HG03064 (cell line): Measurements from ENCODE around the gene PIGQ.

ENCODE experiments used
- ATAC-seq: cut with Tn5 transposase; IDR thresholded peaks from one replicate; pipeline ENCODE4 v1.9.1; 2021; ENCODE audit warnings: low read depth; ENCODE audit not compliant: unreplicated experiment

The PIGQ gene

DNA sequence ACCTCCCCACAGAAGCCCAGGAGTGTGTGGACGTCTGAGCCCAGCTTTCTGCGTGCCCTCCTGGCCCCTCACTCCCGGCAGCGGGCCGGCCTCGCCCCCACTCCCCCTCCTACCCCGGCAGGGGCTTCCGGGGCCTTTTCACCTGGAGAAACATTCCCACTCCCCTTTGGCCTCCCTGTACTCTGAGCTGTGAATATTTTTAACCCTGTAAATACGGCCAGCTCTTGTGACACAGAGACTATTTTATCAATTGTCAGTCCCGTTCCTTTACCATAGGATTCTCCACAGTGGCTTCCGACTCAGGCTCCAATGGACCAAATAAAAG, 15.5 kb upstream of the PIGQ start:
- no peak for ATAC-seq

DNA sequence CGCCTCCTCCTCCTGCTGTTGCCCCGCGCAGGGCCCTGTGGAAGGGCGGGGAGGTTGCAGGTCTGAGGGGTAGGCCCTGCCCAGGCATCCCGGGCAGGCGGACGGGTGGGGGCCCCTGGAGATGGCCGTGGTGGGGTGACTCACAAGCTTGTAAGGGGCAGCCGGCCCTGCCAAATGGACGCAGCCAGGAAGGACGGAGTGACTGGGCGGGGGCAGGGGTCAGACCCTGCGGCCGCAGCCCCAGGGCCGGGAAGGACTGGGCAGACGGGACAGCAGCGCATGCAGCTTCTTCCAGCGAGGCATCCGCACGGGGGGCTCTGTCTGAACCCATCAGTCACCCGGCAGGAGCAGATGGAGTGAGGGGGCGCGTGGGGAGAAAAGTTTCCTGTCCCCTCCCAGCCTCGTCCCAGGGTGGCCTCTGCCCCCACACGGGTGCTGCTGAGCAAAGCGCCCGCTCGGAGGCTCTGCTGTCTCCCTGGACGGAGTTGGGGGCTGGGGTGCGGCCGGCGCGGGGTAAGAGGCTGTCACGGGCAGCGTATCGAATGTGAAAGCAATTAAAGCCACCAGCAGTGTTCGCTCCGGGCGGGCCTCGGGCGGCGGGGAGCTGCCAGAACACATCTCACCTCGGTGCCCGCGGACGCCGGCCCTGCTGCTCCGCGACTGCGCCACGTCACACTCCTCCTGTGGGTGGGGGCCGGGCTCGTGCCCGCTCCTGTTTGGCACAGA, 15.0 kb upstream of the PIGQ start:
- no peak for ATAC-seq

DNA sequence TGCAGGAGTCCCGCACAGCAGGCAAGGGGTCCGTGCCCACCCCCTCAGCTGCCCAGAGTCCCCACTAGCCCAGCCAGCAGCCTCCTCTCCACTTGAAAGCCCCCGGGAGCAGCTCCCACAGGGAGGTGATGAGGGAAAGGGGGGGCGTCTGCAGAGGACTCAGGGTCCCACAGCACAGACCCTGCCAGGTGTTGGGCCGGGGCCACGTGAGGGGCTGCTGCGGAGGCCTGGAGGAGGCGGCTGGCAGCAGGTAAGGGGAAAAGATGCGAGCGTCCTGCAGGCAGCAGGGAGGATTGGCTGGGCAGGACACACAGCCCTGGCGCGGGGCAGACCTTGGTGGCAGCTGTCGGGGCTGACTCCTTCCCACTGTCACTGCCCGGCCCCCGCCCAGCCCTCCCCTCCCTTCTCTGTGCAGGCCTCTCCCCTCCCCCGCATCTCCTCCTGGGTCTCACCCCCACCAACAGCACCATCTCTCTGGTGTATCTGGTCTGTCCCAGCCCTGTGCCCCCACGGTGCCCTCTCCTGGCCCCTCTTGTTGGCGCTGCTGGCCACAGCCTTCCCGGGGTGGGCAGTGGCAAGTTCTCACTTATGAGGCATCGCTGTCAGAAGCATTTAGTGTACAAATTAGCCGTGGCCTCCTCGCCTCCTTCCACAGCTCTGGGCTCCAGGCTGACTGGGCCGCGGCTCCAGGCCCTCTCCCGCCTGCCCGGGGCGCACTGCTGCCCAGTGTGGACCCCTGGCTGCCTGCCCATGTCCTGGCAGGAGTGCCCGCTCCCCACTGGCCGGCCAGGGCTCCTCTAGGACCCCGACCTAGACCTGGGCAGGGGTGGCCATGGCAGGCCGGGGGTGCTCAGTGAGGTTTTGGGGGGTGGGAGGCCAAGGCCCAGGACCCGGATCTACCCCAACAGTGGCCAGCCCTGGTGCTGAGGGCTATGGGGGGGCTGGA, 14.0 kb upstream of the PIGQ start:
- ATAC-seq: no peak

DNA sequence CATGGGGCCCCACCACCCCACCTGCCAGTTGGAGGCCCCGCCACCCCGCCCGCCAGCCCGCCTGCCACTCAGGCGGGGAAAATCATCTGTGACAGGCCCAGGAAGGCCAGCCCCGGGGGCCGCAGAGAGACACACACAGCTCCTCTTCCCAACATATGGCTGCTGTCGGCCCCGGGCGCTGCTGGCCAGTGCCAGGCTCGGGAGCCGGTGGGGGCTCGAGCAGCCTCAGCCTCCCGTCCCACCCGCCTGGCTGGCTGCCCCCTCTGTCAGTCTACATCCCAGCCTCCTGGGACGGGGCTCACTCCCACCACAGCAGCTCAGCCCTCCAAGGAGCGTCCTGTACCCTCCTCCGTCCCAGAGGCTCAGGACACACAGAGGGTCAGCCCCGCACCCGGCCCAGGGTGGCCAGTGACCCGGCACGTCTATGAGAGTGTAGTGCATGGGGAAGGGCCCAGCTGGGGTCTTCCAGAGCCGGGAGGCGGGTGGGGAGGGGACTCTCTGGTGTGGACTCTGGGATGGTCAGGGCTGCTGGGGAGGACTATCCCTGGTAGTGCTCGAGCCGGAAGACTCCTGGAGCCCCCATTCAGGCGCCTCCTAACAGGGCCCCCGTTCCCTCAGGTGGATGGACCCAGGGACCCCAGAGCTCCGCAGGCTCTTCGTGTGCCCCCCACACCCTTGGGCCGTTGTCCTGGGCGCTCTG, 13.1 kb upstream of the PIGQ start:
- ATAC-seq: no peak

DNA sequence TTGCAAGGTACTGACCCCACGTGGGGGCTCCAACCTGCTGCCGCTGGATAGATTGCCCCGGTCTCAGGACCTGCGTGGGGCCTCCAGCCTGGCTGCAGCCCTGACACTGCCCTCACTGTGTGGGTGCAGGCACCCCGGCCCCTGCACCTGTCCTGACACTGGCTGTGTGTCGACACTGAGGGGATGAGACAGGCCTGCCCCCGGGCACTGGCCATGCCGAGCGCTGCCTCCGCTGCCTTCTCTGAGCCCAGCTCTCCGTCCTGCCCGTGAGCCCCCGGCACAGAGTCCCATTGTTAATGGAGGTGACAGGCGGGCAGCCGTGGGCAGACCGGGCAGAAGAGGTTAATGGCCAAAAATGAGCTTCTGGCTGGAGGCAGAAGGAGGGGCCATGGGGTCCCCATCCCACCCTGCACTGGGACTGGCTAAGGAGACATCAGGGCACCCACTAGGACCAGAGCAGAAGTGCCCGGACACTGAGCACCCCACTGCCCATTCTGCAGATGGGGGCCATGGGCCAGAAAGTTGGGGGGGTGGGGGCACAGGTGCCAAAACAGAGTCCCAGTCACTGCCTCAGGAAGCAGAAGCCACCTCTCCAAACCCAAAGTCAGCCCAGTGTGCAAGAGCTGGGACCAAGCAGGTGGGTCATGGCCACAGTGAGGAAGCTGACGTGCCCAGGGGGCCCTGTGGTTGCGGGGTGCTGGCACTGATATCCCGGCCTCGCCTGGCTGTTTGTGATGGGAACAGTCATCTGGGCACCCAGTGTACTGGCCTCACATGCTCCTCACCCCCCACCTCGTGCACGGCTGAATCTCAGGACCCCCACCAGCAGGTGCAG, 12.1 kb upstream of the PIGQ start:
- ATAC-seq: no peak

DNA sequence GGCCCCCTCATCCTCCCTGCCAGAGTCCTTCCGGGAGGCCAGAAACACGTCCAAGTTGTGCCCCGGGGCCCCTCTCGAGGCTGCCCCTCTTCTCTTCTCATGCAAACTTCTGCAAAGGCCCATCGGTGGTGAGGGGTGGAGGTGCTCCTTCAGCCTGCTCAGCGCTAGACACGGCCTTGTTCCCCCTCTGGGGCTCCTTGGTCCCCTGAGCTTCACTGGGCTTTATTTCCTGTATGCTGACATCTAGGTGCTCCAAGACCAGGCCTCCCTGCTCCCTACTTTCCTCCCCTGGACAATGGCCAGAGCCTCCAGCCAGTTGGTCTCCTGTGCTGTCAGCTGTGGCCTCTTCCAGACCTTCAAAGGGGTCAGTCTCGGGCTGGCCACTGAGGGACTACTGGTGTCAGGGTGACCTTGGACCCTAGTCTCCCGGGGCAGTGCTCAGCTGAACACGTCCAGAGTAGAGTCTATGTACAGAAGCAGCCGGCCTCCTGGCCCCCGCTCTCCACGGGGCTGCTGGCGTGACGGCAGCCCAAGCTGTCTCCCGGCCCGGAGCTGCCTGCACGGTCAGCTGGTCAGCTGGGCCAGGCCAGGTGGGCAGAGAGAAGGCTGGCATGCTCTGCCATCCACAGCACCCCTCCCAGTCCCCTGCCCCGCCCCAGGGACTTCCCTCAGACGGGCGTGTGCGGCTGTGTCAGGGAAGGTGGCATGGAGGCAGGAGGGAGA, 11.3 kb upstream of the PIGQ start:
- no peak for ATAC-seq

DNA sequence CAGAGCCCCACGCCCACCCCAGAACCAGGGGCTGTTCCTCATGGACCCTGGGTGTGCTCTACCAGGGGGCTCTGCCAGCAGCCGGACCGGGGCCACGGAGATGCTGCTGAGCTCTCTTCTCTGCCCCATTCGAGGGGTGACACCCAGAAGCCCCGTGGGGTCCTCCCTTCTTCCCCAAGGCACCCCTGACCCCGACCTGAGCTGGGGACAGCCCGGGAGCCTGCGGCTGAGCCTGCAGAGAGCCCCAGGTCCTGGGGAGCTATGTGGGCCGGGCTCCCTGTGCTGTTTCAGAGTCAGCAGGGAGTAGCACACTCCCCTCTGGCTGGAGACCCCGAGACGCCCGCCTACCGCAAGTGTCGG, 10.8 kb upstream of the PIGQ start:
- ATAC-seq: no peak

DNA sequence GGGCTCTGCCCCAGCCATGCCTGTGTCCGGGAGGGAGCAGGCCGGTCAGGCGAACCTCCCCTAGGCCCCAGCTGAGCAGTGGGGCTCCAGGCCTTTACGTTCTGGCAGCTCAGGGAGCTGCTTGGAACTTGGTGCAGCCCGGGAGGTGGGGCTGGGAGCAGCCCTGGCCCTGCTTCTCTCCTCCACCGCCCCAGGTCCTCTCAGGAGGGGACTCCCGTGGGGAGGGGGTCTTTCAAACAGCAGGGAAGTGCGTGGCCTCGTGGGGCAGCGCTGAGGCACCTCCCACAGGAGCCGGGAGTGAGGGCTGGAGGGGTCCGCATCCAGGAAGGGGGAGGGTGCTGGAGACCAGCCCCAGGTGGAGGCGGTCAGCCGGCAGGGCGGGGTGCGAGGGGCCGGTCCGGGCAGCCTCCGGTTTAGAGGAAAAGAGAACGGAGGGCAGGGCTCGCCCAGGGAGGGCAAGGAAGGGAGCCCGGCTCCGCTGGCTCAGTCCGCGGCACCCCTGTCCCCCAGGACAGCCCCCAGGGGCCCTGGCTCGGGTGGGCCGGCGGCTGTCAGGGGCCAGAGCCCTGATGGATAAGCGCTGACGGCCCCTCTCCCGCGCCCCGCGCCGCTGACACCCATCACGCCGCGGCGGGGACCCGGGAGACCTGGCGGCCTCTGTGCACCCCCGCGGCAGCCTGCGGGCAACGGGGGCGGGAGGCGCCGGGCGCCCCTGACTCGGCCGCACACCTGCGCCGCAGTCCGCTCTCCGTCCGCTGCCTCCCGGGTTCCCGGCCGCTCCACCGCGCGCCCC, 10.2 kb upstream of the PIGQ start:
- no peak for ATAC-seq

DNA sequence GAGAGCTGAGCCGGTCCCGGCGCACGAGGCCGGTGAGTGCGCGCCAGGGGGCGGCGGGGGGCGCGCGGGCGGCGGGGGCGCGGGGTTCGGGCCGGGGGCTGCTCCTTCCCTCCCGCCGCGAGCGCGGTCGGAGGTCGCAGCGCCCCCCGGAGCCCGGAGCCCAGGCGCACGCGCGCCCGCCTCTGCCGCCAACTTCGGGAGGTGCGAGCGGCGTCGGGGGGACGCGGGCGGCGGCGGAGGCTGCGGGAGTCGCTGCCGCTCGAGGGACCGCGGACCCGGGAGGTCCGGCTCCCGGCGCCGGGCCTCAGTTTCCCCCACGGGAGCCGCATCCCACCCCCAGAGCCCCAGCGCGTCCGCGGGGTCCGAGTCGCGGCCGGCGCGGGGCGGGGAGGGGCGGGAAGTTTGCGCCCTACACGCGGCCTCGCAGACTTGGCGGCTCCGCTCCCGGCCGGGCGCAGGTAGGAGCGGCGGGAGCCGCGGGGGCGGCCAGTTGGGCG, 9.5 kb upstream of the PIGQ start, which contains the start of gene PRR35:
Gene PRR35, plus strand, starts transcription at position 191 of the 497 bp plus-strand sequence. CDS start 2,901 bp downstream, outside the sequence.
- ATAC-seq: no peak

DNA sequence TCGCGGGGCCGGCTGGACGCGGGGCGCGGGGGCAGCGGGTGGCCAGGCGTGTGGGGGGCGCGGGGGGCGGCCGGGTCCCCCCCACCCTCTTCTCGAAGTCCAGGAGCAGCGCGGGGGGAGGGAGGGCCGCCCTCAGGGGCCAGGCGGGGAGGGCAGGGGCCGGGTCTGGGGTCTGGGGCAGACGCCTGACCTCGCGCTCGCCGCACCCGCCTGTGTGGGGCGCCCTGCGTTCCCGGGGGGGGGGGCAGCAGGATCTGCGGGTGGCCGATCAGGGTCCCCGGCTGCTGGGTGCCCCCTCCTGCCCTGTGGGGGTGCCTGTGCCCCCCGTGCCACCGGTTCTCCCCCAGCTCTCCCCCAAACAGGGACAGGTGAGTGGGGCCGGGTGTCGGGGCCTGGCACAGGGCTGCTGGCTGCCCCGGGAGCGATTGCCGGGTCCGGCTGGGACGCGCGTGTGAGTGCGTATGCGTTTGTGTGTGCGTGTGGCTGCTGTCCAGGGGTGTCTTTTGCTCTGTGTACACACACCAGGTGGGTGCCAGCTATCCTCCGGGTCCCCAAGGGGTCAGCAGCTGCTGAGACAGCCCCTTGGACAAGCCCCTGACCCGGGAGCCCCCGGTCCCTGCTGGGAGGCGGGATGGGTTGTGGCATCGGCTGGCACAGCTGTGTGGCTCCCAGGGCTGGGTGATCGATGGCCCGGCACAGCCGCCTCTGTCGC, 8.9 kb upstream of the PIGQ start:
- no peak for ATAC-seq

DNA sequence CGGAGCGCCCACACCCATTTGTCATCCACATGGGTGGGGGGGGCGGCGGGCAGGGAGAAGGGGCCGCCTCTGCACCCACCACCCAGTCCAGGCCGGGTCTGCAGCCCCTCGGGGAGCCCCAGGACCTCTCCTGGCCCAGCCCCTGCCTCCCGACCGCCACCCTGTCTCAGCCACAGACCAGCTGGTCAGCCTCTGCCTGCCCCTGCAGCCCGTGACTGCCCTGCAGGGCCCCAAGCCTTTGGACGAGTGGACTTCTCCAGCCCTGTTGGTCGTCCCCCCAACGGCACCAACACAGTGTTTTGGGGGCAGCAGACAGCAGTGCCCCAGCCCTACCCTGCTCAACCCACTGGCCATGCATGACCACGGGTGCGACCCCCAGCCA, 8.4 kb upstream of the PIGQ start:
- no peak for ATAC-seq

DNA sequence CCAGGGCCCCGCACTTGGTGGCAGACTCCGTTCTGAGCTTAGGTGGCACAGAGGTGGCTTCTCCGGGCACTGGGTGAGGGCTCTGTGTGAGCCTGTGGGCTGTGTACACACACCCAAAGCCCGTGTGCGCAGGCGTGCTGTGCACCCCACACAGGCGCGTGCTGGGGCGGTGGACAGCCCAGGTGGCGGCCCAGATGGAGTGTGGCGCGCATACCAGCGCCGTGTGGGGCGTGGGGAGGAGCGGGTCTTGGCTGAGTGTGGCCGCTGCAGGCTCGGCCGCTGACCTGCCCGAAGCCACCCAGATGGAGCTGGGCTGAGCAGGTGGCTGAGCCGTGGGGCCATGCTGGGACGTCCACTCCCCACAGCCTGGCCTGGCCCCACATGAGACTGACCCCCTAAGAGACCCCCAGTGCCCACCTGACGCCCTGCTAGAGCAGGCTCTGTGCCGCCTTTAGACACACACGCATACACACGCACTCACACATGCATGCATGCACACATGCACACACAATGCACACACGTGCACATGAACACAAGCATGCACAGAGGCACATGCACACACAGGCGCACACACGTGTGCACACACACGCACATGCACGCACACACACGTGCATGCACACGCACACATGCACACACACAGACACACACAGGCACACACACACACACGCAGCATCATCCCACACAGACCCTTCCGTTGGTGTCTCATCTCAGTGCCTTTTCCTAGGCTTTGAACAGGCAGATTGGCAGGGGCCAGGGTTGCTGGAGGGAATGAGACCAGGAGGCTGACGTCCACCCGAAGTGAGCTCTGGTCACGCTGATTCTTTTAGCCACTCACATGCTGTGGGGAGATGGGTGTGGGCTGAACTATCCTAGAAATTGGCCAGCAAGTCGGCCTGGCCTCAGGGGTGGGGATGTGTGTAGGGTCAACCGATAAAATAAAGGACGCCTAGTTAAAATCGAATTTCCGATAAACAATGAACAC, 7.5 kb upstream of the PIGQ start:
- no peak for ATAC-seq

DNA sequence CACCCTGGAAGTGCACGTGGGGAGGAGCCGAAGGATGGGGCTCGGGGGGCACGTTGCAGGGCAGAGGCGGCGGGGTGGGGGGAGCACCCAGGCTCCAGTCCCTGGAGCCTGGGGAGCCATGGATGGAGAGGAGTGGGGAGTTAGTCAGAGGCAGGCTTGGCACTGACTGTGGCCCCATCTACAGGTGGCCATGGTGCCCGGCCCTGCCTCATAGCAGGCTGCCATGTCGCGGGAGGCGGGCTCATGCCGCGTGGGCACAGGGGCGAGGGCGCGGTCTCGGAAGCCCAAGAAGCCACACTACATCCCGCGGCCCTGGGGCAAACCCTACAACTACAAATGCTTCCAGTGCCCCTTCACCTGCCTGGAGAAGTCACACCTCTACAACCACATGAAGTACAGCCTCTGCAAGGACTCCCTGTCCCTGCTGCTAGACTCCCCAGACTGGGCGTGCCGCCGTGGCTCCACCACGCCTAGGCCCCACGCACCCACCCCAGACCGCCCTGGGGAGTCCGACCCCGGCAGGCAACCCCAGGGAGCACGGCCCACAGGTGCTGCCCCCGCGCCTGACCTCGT, 6.6 kb upstream of the PIGQ start:
- ATAC-seq: no peak

DNA sequence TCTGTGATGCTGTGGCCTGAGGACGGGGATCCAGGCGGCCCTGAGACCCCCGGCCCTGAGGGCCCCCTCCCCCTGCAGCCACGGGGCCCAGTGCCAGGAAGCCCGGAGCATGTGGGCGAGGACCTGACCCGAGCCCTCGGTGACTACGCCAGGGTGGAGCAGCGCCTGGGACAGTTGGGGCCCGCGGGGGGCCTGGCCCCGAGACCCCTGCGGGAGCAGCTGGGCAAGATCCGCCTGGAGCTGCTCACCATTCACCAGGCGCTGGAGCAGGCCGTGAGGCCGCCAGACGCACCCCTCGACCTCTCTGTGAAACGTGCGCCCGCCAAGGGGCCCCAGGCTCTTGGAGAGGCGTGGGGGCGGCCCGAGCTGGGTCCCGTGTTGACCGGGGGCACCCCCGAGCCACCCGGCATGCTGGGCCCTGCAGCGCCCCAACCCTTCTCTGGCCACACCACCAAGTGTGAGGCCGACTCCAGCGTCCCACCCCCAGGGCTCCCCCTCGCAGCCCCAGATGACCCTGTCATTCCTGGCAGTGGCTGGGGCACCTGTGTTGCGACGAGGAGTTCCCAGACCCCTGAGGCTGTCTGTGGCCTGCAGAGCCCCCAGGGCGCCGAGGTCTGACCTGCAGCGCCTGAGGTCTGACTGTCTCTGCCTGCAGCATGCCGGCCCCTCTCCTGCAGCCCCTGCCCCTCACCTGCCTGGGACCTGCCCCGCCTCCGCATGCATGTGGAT, 4.9 kb upstream of the PIGQ start:
- ATAC-seq: no peak

DNA sequence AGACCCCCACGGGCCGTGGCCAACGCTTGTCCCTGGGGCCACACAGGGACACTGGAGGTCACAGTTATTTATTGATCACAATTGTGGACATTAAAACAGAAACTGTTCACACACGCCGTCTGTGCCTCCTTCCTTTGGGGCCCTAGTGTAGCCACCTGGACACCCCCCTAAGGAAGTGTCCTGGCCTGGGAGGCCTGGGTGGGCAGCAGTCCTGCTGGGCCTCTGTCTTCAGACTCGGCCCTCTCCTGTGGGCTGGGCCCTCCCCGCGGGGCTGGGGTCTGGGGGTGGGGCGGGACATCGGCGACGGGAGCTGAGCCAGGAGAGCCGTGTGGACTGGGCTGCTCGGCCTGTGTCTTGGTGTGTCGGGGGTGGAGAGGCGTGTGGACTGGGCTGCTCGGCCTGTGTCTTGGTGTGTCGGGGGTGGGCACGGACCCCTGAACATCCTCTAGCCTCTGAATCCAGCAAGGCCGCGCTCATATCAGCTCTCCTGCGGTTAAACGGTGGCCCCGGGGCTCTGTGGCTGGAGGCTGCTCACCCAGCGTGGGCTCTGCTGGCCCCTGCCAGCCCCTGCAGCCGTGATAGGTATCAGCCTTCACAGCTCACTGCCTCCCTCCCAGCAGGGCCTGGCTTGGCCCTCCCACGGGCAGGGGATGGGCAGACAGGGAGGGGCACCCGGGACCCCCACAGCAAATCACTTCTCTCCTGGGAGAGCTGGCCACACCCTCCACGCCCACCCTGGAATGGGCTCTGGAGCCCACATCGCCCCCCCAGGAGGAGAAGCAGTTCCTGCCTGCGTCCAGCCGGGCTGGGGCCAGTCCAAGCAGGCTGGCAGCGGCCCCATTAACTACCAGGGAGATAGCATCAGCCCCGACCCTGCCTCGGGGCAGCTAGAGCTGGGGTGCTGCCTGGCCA, 4.1 kb upstream of the PIGQ start:
- no peak for ATAC-seq
